PC-9 (cell line): Measurements from ENCODE around the gene IGSF21. TPM values are rescaled to one million over a fixed set of nuclear protein-coding genes. Genes with fewer than 3 reads are reported as not detected.

Experiments
- BruUV-seq: library from RNA; stranded (reverse); fragments of 400-500 nt; replicated peaks from 2 replicates; lab custom pipeline; 2021; lab: Mats Ljungman, UMichigan
- CTCF ChIA-PET: fragments of 300-600 bp; sonication (Branson Sonifier 250); formaldehyde crosslinking; loops from one replicate; lab custom pipeline; 2022; ENCODE audit warnings: antibody characterized with exemption; lab: Charles Lee
- POLR2A ChIA-PET: fragments of 300-600 bp; sonication (Branson Sonifier 250); formaldehyde crosslinking; loops from one replicate; lab custom pipeline; 2022; ENCODE audit warnings: antibody characterized with exemption; ENCODE audit not compliant: unreplicated experiment; lab: Charles Lee
- DNase-seq, 2 experiments: peaks; one replicate each; pipeline versions ENCODE4 v3.0.0 to v3.0.0-alpha.2; 2015 to 2022; ENCODE audit warnings: mixed read lengths in 1 of 2
- H2AFZ ChIP-seq: fragments of 200-600 bp; sonication (generic); 2 replicates; pipeline ENCODE4 v1.8.1; 2017; ENCODE audit warnings: antibody characterized with exemption
- H3F3A ChIP-seq: fragments of 200-600 bp; sonication (generic); 2 replicates; pipeline ENCODE4 v1.8.1; 2017; ENCODE audit warnings: antibody characterized with exemption, mild to moderate bottlenecking, low read depth; ENCODE audit not compliant: insufficient read depth
- H3K27ac ChIP-seq: fragments of 200-600 bp; sonication (generic); 2 replicates; pipeline ENCODE4 v1.6.1; 2016; ENCODE audit warnings: mixed run types
- H3K27me3 ChIP-seq: fragments of 200-600 bp; sonication (generic); 2 replicates; pipeline ENCODE4 v1.6.1; 2016; ENCODE audit warnings: low read depth, mixed run types; ENCODE audit not compliant: insufficient read depth
- H3K36me3 ChIP-seq: fragments of 200-600 bp; sonication (generic); 2 replicates; pipeline ENCODE4 v1.6.1; 2016; ENCODE audit warnings: low read depth, mixed run types
- H3K4me1 ChIP-seq: fragments of 200-600 bp; sonication (generic); replicated peaks from 2 replicates; pipeline ENCODE4 v1.6.1; 2016; ENCODE audit warnings: mixed run types; ENCODE audit not compliant: insufficient read depth
- H3K4me2 ChIP-seq: fragments of 200-600 bp; sonication (generic); 2 replicates; pipeline ENCODE4 v1.6.1; 2017; ENCODE audit warnings: mixed run types
- H3K4me3 ChIP-seq: fragments of 200-600 bp; sonication (generic); 2 replicates; pipeline ENCODE4 v1.6.1; 2016; ENCODE audit warnings: mixed run types
- H3K79me2 ChIP-seq: fragments of 200-600 bp; sonication (generic); 2 replicates; pipeline ENCODE4 v1.6.1; 2017; ENCODE audit warnings: low read depth, mixed run types
- H3K9me2 ChIP-seq: fragments of 200-600 bp; sonication (generic); 2 replicates; pipeline ENCODE4 v1.8.1; 2017; ENCODE audit warnings: mild to moderate bottlenecking; ENCODE audit not compliant: insufficient read depth
- H3K9me3 ChIP-seq: fragments of 200-600 bp; sonication (generic); 2 replicates; pipeline ENCODE4 v1.8.1; 2016; ENCODE audit warnings: low read depth; ENCODE audit not compliant: insufficient read depth
- H4K20me1 ChIP-seq: fragments of 200-600 bp; sonication (generic); 2 replicates; pipeline ENCODE4 v1.8.1; 2017; ENCODE audit not compliant: insufficient read depth
- EZH2 ChIP-seq: fragments of 200-600 bp; sonication (generic); IDR thresholded peaks from 2 replicates; pipeline ENCODE4 v1.8.0; 2017; ENCODE audit warnings: antibody characterized with exemption, low read depth
- intact Hi-C: fragments of 100-400 bp; cut with micrococcal nuclease; formaldehyde crosslinking; loops from one replicate; pipeline ENCODE4 v1.10.0; 2022; ENCODE audit not compliant: unreplicated experiment
- total RNA-seq: library from RNA; stranded (reverse); gene quantifications from 2 replicates; pipeline ENCODE4 v1.2.3, GENCODE V29; 2021
- TF ChIP-seq, protein P1 (sequence below): fragments of 200-600 bp; sonication (generic); conservative IDR thresholded peaks from 2 replicates; pipeline ENCODE4 v1.6.1; 2017; ENCODE audit warnings: mixed run types, antibody characterized with exemption, mild to moderate bottlenecking, moderate library complexity

Gene IGSF21
- total RNA-seq, 1 experiment from 2014 or later = not detected

DNA sequence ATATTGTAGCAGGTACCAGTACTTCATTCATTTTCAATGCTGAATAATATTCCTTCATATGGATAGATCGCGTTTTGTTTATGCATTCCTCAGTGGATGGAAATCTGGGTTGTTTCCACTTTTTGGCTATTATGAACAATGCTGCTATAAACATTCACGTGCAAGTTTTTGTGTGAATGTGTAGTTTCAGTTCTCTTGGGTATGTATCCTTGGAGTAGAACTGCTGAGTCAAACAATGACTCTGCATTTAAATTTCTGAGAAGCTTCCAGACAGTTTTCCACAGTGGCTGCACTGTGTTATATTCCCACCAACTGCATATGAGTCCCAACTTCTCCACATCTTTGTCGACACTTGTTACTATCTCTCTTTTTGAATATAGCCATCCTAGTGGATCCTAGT is 235.1 kb downstream of the IGSF21 start:
- POLR2A ChIA-PET = no interaction called here
- BruUV-seq = no TSS peak

DNA sequence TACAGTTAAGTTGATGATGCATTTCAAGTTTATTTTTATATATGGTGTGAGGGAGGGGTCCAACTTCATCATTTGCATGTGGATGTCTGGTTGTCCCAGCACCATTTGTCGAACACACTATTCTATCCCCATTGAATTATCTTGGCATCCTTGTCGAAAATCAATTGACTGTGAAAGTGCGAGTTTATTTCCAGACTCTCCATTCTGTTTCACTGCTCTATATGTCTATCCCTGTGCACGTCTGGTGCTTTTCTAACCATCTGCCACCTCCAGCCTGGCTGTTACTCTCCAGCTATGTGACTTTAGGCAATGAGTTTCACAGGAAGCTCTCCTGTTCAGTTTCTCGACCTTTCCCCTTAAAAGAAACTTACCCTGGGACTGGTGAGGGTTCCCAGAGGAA is 236.0 kb downstream of the IGSF21 start:
- CTCF ChIA-PET = no interaction called here
- no peaks in the 10 kb centered on the region for H3K9me3 ChIP-seq
- H3K4me1 ChIP-seq = no peaks in the 10 kb centered on the region
- no peaks in the 10 kb centered on the region for H3K36me3 ChIP-seq
- no peaks in the 10 kb centered on the region for H3F3A ChIP-seq
- H3K9me2 ChIP-seq = no peaks in the 10 kb centered on the region
- no peak for TF ChIP-seq EZH2
- TF ChIP-seq, protein P1, sequence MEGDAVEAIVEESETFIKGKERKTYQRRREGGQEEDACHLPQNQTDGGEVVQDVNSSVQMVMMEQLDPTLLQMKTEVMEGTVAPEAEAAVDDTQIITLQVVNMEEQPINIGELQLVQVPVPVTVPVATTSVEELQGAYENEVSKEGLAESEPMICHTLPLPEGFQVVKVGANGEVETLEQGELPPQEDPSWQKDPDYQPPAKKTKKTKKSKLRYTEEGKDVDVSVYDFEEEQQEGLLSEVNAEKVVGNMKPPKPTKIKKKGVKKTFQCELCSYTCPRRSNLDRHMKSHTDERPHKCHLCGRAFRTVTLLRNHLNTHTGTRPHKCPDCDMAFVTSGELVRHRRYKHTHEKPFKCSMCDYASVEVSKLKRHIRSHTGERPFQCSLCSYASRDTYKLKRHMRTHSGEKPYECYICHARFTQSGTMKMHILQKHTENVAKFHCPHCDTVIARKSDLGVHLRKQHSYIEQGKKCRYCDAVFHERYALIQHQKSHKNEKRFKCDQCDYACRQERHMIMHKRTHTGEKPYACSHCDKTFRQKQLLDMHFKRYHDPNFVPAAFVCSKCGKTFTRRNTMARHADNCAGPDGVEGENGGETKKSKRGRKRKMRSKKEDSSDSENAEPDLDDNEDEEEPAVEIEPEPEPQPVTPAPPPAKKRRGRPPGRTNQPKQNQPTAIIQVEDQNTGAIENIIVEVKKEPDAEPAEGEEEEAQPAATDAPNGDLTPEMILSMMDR = no peak
- intact Hi-C loops = no loop called here
- no peaks in the 10 kb centered on the region; the same call in 1 of the 2 replicates for H3K27me3 ChIP-seq
- H4K20me1 ChIP-seq = no peaks in the 10 kb centered on the region
- H3K27ac ChIP-seq = no peak overlapping the region
- no TSS peak for BruUV-seq
- DNase-seq = no peak
- no peak overlapping the region for H2AFZ ChIP-seq
- H3K79me2 ChIP-seq = no peaks in the 10 kb centered on the region
- POLR2A ChIA-PET = no interaction called here
- no peak overlapping the region for H3K4me3 ChIP-seq
- H3K4me2 ChIP-seq = no peak overlapping the region

More for the DNA sequence above, 235.1 kb downstream of the IGSF21 start:
- no peak for TF ChIP-seq EZH2
- TF ChIP-seq, protein P1 = no peak
- Histone ChIP-seq H3K4me1 (no peaks in the 10 kb centered on the region), H3K9me2 (no peaks in the 10 kb centered on the region), H3K27me3 (no peaks in the 10 kb centered on the region), H3K4me3 (no peak overlapping the region), H3K27ac (no peak overlapping the region), H4K20me1 (no peaks in the 10 kb centered on the region), H3K36me3 (no peaks in the 10 kb centered on the region), H2AFZ (no peak overlapping the region), H3K4me2 (no peak overlapping the region), H3F3A (no peaks in the 10 kb centered on the region), H3K79me2 (no peaks in the 10 kb centered on the region), H3K9me3 (no peaks in the 10 kb centered on the region)
- no peak for DNase-seq
- intact Hi-C loops = no loop called here
- CTCF ChIA-PET = no interaction called here

DNA sequence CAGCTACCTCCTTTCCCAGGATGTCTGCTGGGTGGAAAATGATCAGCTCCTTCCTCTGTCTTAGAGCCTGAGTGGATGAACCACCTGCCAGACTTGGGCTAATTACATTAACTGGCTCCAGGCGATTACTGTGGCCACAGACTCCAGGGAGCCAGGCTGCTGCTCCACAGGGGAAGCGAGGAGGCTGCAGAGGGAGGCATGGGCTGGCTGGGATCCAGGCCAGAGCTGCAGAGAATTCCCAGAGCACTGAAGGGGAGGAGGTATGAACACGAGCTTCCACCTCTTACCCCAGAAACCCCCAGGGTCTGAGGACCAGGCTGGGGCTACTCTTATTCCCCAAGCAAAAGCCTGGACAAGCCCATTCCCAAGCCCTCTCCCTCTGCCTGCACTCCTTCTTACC is 237.2 kb downstream of the IGSF21 start:
- Histone ChIP-seq H3K4me1 (no peaks in the 10 kb centered on the region), H3K9me3 (no peaks in the 10 kb centered on the region), H2AFZ (no peak overlapping the region), H3K36me3 (no peaks in the 10 kb centered on the region), H3K27me3 (peaks cover 2% of the 10 kb centered on the region; the same call in 1 of the 2 replicates), H3K4me2 (no peak overlapping the region), H4K20me1 (no peaks in the 10 kb centered on the region), H3K79me2 (no peaks in the 10 kb centered on the region), H3K27ac (no peak overlapping the region), H3F3A (no peaks in the 10 kb centered on the region), H3K4me3 (no peak overlapping the region), H3K9me2 (no peaks in the 10 kb centered on the region)
- POLR2A ChIA-PET = no interaction called here
- DNase-seq = no peak
- intact Hi-C loops = no loop called here
- no peak for TF ChIP-seq EZH2
- TF ChIP-seq, protein P1 = no peak
- CTCF ChIA-PET = no interaction called here
- BruUV-seq = no TSS peak
